Spleen (tissue), 7 donors: ENCODE data around the gene TMEM201.

Experiments
- CTCF ChIP-seq, 11 experiments: fragments of 200-600 bp in 7 of 11; fragments of 450-650 bp in 4 of 11; sonication (generic) in 4 of 11; IDR thresholded peaks in 8 of 11; conservative IDR thresholded peaks in 3 of 11; 1 replicate in 7 of 11; 2 replicates in 4 of 11; pipeline versions ENCODE4 v1.4.0 to v1.8.0; 2016 to 2021; ENCODE audit warnings: antibody characterized with exemption in 11 of 11, inconsistent platforms in 4 of 11, mild to moderate bottlenecking in 1 of 11
- POLR2AphosphoS5 ChIP-seq, 3 donors: sonication (generic); formaldehyde crosslinking; IDR thresholded peaks; one replicate each; pipeline ENCODE4 v1.5.1; 2017; ENCODE audit warnings: antibody characterized with exemption in 3 of 3
- donor health status: DM: no; HTN: no; CAD: no; lungs with moderate emphysema.
- donor health status: DM: no; HTN: no; CAD: no.
- donor health status: DM: no; HTN: no; CAD: no.

- no peak for TF ChIP-seq POLR2AphosphoS5 (IDR thresholded peaks at IDR 0.05)
- no peak for TF ChIP-seq CTCF (IDR thresholded peaks at IDR 0.05 in 8 of 11, conservative IDR thresholded peaks at IDR 0.05 in 3 of 11)
Measured at GRCh38 chr1:9577423-9577822, 11.3 kb upstream of the TMEM201 start.
